Measurements from ENCODE around the gene HIRA. TPM values are rescaled to one million over a fixed set of nuclear protein-coding genes. Genes with fewer than 3 reads are reported as not detected.

The HIRA gene
- total and polyA plus RNA-seq, 10 donors = 8.9 to 31.7 (median 24.6) TPM

GRCh38 chr22:19341500-19341899, 90.0 kb downstream of the HIRA start:
- 65 to 98% (median 81%) methylated on average over 3 of the region's 3 CpGs for WGBS, 5 donors
- Histone ChIP-seq H3K9me3 (peaks cover 21 to 62% (median 42%) of the 10 kb centered on the region in 8 donors), H3K27ac (no peak overlapping the region), H3K36me3 (peaks cover 9 to 100% (median 88%) of the 10 kb centered on the region in 6 donors), H3K27me3 (replicated peaks in 1 of 7) (no peaks in the 10 kb centered on the region), H3K4me1 (no peaks in the 10 kb centered on the region), H3K4me3 (no peak overlapping the region)
- intact Hi-C loops (cut with DNase I; ENCODE audit: low total_unique reads) = no loop called here
- TF ChIP-seq CTCF (IDR thresholded peaks at IDR 0.05 in 8 of 11, conservative IDR thresholded peaks at IDR 0.05 in 3 of 11) (no peak), POLR2AphosphoS5 (IDR thresholded peaks at IDR 0.05) (no peak), POLR2A (IDR thresholded peaks at IDR 0.05) (no peak)
- no peak for DNase-seq

GRCh38 chr22:19337137-19337536, 94.4 kb downstream of the HIRA start:
- Histone ChIP-seq H3K4me3 (no peak overlapping the region), H3K27me3 (replicated peaks in 1 of 7) (no peaks in the 10 kb centered on the region), H3K9me3 (peaks cover 33 to 92% (median 84%) of the 10 kb centered on the region in 8 donors), H3K4me1 (no peaks in the 10 kb centered on the region), H3K36me3 (peaks cover 23 to 100% (median 92%) of the 10 kb centered on the region in 6 donors), H3K27ac (no peak overlapping the region)
- TF ChIP-seq POLR2AphosphoS5 (IDR thresholded peaks at IDR 0.05) (no peak), POLR2A (IDR thresholded peaks at IDR 0.05) (no peak), CTCF (IDR thresholded peaks at IDR 0.05 in 8 of 11, conservative IDR thresholded peaks at IDR 0.05 in 3 of 11) (no peak)
- WGBS, 5 donors = 97 to 100% (median 98%) methylated on average over 2 of the region's 2 CpGs
- intact Hi-C loops (cut with DNase I; ENCODE audit: low total_unique reads) = no loop called here
- DNase-seq = no peak

- Histone ChIP-seq H3K9me3 (peaks cover 33 to 96% (median 90%) of the 10 kb centered on the region in 8 donors), H3K27ac (no peak overlapping the region), H3K27me3 (replicated peaks in 1 of 7) (no peaks in the 10 kb centered on the region), H3K4me3 (no peak overlapping the region), H3K4me1 (no peaks in the 10 kb centered on the region), H3K36me3 (peaks cover 28 to 100% (median 94%) of the 10 kb centered on the region in 6 donors)
- no peak for DNase-seq
- intact Hi-C loops (cut with DNase I; ENCODE audit: low total_unique reads) = no loop called here
- TF ChIP-seq POLR2A (IDR thresholded peaks at IDR 0.05) (no peak), CTCF (IDR thresholded peaks at IDR 0.05 in 8 of 11, conservative IDR thresholded peaks at IDR 0.05 in 3 of 11) (no peak), POLR2AphosphoS5 (IDR thresholded peaks at IDR 0.05) (no peak)
- WGBS, 5 donors = 95 to 99% (median 96%) methylated on average over 7 of the region's 7 CpGs
Measured at GRCh38 chr22:19336133-19337075, 95.1 kb downstream of the HIRA start.

- H3K36me3 ChIP-seq = peaks cover 28 to 92% (median 76%) of the 10 kb centered on the region in 6 donors
- H3K27me3 ChIP-seq (replicated peaks in 1 of 7) = no peaks in the 10 kb centered on the region
- no peak overlapping the region for H3K27ac ChIP-seq
- peaks cover 17 to 87% (median 72%) of the 10 kb centered on the region in 8 donors for H3K9me3 ChIP-seq
- 95 to 100% (median 98%) methylated on average over 5 of the region's 5 CpGs for WGBS, 5 donors
- H3K4me3 ChIP-seq = no peak overlapping the region
- no peaks in the 10 kb centered on the region for H3K4me1 ChIP-seq
- no peak for TF ChIP-seq CTCF (IDR thresholded peaks at IDR 0.05 in 8 of 11, conservative IDR thresholded peaks at IDR 0.05 in 3 of 11)
- no peak for TF ChIP-seq POLR2AphosphoS5 (IDR thresholded peaks at IDR 0.05)
- no peak for TF ChIP-seq POLR2A (IDR thresholded peaks at IDR 0.05)
- DNase-seq = no peak
- intact Hi-C loops (cut with DNase I; ENCODE audit: low total_unique reads) = no loop called here
Measured at GRCh38 chr22:19331975-19332374, 99.6 kb downstream of the HIRA start.
